Measurements from ENCODE around the gene RYR3.

The RYR3 gene

DNA sequence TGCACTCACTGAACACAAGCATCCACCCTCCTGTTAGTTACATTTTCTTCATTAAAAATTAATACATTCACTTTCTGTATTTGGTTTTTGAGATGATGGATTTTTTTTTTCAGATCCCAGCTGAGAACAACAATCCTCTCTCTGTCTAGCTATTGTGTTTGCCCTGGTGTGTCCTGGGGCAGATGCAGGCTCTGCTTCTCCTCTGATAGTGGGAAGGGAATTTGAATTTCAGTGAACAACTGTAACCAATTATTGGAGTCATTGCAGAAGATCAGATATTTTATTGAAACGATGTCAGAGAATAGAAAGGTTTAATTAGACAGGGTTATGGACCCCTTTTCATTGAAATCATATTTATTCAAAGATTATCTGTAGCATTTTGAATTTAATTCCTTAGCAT lies 33.1 kb upstream of the RYR3 start:
- POLR2A ChIA-PET = no interaction called here
- Histone ChIP-seq H3K4me3 (ENCODE audit: low read depth, low read length) (no peak overlapping the region), H3K27ac (ENCODE audit: extremely low read depth, low read depth, low read length) (no peak overlapping the region), H3K9me3 (ENCODE audit: control insufficient read depth, insufficient read depth, low read depth, low read length) (no peaks in the 10 kb centered on the region), H3K36me3 (ENCODE audit: control insufficient read depth in 2 of 2, insufficient read depth in 1 of 2, low read length in 2 of 2) (no peaks in the 10 kb centered on the region), H3K4me1 (ENCODE audit: control insufficient read depth, insufficient read depth, low read length) (no peaks in the 10 kb centered on the region)
- CTCF ChIA-PET = interaction anchor here (0.9 kb wide), 1 partner anchor 38 kb away, joined by 5 read pairs; no protein-coding TSS in a partner anchor
- TF ChIP-seq KLF17 (tag by site-specific recombination; IDR thresholded peaks at IDR 0.05) (no peak), ZNF146 (tag by site-specific recombination; IDR thresholded peaks at IDR 0.05) (no peak), ZNF785 (tag by site-specific recombination; IDR thresholded peaks at IDR 0.05) (no peak), ZNF266 (tag by site-specific recombination; IDR thresholded peaks at IDR 0.05; ENCODE audit: low read depth) (no peak), ZNF548 (tag by site-specific recombination; IDR thresholded peaks at IDR 0.05) (no peak), ZNF404 (tag by site-specific recombination; IDR thresholded peaks at IDR 0.05) (no peak)
- TF ChIP-seq, protein P1, sequence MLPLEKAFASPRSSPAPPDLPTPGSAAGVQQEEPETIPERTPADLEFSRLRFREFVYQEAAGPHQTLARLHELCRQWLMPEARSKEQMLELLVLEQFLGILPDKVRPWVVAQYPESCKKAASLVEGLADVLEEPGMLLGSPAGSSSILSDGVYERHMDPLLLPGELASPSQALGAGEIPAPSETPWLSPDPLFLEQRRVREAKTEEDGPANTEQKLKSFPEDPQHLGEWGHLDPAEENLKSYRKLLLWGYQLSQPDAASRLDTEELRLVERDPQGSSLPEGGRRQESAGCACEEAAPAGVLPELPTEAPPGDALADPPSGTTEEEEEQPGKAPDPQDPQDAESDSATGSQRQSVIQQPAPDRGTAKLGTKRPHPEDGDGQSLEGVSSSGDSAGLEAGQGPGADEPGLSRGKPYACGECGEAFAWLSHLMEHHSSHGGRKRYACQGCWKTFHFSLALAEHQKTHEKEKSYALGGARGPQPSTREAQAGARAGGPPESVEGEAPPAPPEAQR (tag by site-specific recombination; IDR thresholded peaks at IDR 0.05) = no peak

GRCh38 chr15:33278816-33279612 lies 31.8 kb upstream of the RYR3 start:
- H3K27ac ChIP-seq (ENCODE audit: extremely low read depth, low read depth, low read length) = no peak overlapping the region
- 0 out of 2 replicates have a peak, but pooled peaks have one; percentile 30 for TF ChIP-seq PATZ1 (tag by site-specific recombination; IDR thresholded peaks at IDR 0.05)
- no peak for TF ChIP-seq ZNF837 (tag by site-specific recombination; IDR thresholded peaks at IDR 0.05)
- TF ChIP-seq ZNF549 (tag by site-specific recombination; IDR thresholded peaks at IDR 0.05) = no peak
- TF ChIP-seq, protein P2, sequence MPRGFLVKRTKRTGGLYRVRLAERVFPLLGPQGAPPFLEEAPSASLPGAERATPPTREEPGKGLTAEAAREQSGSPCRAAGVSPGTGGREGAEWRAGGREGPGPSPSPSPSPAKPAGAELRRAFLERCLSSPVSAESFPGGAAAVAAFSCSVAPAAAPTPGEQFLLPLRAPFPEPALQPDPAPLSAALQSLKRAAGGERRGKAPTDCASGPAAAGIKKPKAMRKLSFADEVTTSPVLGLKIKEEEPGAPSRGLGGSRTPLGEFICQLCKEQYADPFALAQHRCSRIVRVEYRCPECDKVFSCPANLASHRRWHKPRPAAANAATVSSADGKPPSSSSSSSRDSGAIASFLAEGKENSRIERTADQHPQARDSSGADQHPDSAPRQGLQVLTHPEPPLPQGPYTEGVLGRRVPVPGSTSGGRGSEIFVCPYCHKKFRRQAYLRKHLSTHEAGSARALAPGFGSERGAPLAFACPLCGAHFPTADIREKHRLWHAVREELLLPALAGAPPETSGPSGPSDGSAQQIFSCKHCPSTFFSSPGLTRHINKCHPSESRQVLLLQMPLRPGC (tag by site-specific recombination; IDR thresholded peaks at IDR 0.05) = no peak
- no peak for TF ChIP-seq OVOL3 (tag by site-specific recombination; IDR thresholded peaks at IDR 0.05)
- TF ChIP-seq ZNF529 (tag by site-specific recombination; IDR thresholded peaks at IDR 0.05; ENCODE audit: insufficient replicate concordance) = no peak
- no peak for TF ChIP-seq ZNF544 (tag by site-specific recombination; IDR thresholded peaks at IDR 0.05)
- no peak for TF ChIP-seq ZNF514 (tag by site-specific recombination; IDR thresholded peaks at IDR 0.05)
- TF ChIP-seq ZNF701 (tag by site-specific recombination; IDR thresholded peaks at IDR 0.05) = no peak
- peak; percentile 86 for TF ChIP-seq GLIS1 (tag by site-specific recombination; IDR thresholded peaks at IDR 0.05)
- TF ChIP-seq ZNF140 (tag by site-specific recombination; IDR thresholded peaks at IDR 0.05) = no peak
- TF ChIP-seq ZSCAN30 (tag by site-specific recombination; IDR thresholded peaks at IDR 0.05) = no peak
- no peak for TF ChIP-seq ZNF121 (tag by site-specific recombination; IDR thresholded peaks at IDR 0.05)
- peak; percentile 86 for TF ChIP-seq ZBTB6 (tag by site-specific recombination; IDR thresholded peaks at IDR 0.05)
- TF ChIP-seq TRIM28 (IDR thresholded peaks at IDR 0.05; ENCODE audit: borderline replicate concordance, low read length) = no peak
- no peak for TF ChIP-seq ZNF561 (tag by site-specific recombination; IDR thresholded peaks at IDR 0.05; ENCODE audit: borderline replicate concordance)
- TF ChIP-seq ZNF747 (tag by site-specific recombination; IDR thresholded peaks at IDR 0.05) = no peak
- no peak for TF ChIP-seq ZBTB20 (tag by site-specific recombination; IDR thresholded peaks at IDR 0.05)
- no peak for TF ChIP-seq ZNF133 (tag by site-specific recombination; IDR thresholded peaks at IDR 0.05)
- TF ChIP-seq ZNF555 (tag by site-specific recombination; conservative IDR thresholded peaks at IDR 0.05) = no peak
- no peak for TF ChIP-seq SCRT2 (tag by site-specific recombination; IDR thresholded peaks at IDR 0.05)

More at GRCh38 chr15:33278816-33279612, 31.8 kb upstream of the RYR3 start:
- Histone ChIP-seq H3K4me1 (ENCODE audit: control insufficient read depth, insufficient read depth, low read length) (no peaks in the 10 kb centered on the region), H3K4me3 (ENCODE audit: low read depth, low read length) (no peak overlapping the region), H3K36me3 (ENCODE audit: control insufficient read depth in 2 of 2, insufficient read depth in 1 of 2, low read length in 2 of 2) (no peaks in the 10 kb centered on the region), H3K9me3 (ENCODE audit: control insufficient read depth, insufficient read depth, low read depth, low read length) (no peaks in the 10 kb centered on the region)
- ChIA-PET CTCF (interaction anchor here (0.6 to 1.2 kb wide), 5 partner anchors 23 to 422 kb away, joined by 3 to 6 read pairs (median 5); no protein-coding TSS in a partner anchor), POLR2A (interaction anchor here (1.0 kb wide), 1 partner anchor 18 kb away, joined by 3 read pairs; no protein-coding TSS in a partner anchor)

All from HEK293 (cell line).